Left colon (tissue), 2 donors: Measurements from ENCODE around the gene DEAF1. TPM values are rescaled to one million over a fixed set of nuclear protein-coding genes. Genes with fewer than 3 reads are reported as not detected.
A peak's percentile ranks its signal among the peaks of the same experiment; 100 is the strongest.

Experiments
- ATAC-seq: fragments of 200-7000 bp; cut with Tn5 transposase; one replicate; pipeline ENCODE4 v1.9.1; 2020; ENCODE audit warnings: mild to moderate bottlenecking, moderate library complexity
- DNase-seq, 2 donors: peaks; one replicate each; pipeline ENCODE4 v3.0.0-alpha.2; 2020
- intact Hi-C, 2 donors: fragments of 100-400 bp; cut with DNase I in 1 of 2; cut with micrococcal nuclease in 1 of 2; formaldehyde crosslinking; loops; one replicate each; pipeline versions ENCODE4 v1.11.2 to v1.14.0; 2022; cut with DNase I, micrococcal nuclease
- total RNA-seq, 2 donors: library from RNA; stranded (reverse); fragmentation: NEBNext Ultra II Directional; extraction: Animal tissue kit (Norgen Biotek cat#: 25700); gene quantifications; one replicate each; pipeline ENCODE4 v1.2.1, GENCODE V29; 2021
- donor health status: DM: no; HTN: no; CAD: no.
- donor health status: DM: yes; HTN: yes; CAD: no.

The DEAF1 gene
- total RNA-seq, 2 donors from 2014 or later, result 24.1 to 27.1 TPM

- DNase-seq (no peak), ATAC-seq (no peak)
- intact Hi-C loops, result no loop called here
Observed at GRCh38 chr11:608791-609251, 86.2 kb downstream of the DEAF1 start.

- DNase-seq, result no peak
- intact Hi-C loops, result no loop called here
Observed at GRCh38 chr11:607971-608659, 86.9 kb downstream of the DEAF1 start.

GRCh38 chr11:607020-607780 is 87.8 kb downstream of the DEAF1 start:
- no peak for ATAC-seq
- intact Hi-C loops, result no loop called here
- DNase-seq, result no peak

More at GRCh38 chr11:607971-608659, 86.9 kb downstream of the DEAF1 start:
- ATAC-seq, result no peak

- DNase-seq (no peak), ATAC-seq (peak; percentile 33)
- intact Hi-C loops, result no loop called here
Observed at GRCh38 chr11:606245-606644, 88.8 kb downstream of the DEAF1 start.

- intact Hi-C loops, result no loop called here
- DNase-seq (no peak), ATAC-seq (no peak)
Observed at GRCh38 chr11:605286-606129, 89.5 kb downstream of the DEAF1 start.

GRCh38 chr11:603154-603553 is 91.9 kb downstream of the DEAF1 start:
- ATAC-seq (no peak), DNase-seq (no peak)
- intact Hi-C loops, result no loop called here

- DNase-seq (no peak), ATAC-seq (no peak)
- intact Hi-C loops, result no loop called here
Observed at GRCh38 chr11:601573-602245, 93.3 kb downstream of the DEAF1 start.

GRCh38 chr11:598005-598680 is 96.9 kb downstream of the DEAF1 start:
- DNase-seq (no peak), ATAC-seq (no peak)
- intact Hi-C loops, result no loop called here

GRCh38 chr11:597166-597725 is 97.8 kb downstream of the DEAF1 start:
- ATAC-seq (no peak), DNase-seq (no peak)
- intact Hi-C loops, result no loop called here

GRCh38 chr11:596374-596773 is 98.6 kb downstream of the DEAF1 start:
- no peak for DNase-seq
- intact Hi-C loops, result no loop called here

GRCh38 chr11:595400-595799 is 99.6 kb downstream of the DEAF1 start:
- ATAC-seq, result no peak
- intact Hi-C loops, result no loop called here

More at GRCh38 chr11:596374-596773, 98.6 kb downstream of the DEAF1 start:
- ATAC-seq, result no peak

More at GRCh38 chr11:595400-595799, 99.6 kb downstream of the DEAF1 start:
- DNase-seq, result no peak

Other genes starting within 250 kb of the DEAF1 start
- 10 to 100 TPM; 23.3 to 27.4 TPM for gene PTDSS2, start 244.9 kb downstream of the DEAF1 start, total RNA-seq
- 100 to 1,000 TPM; 104 to 124 TPM for gene RNH1, start 188.0 kb downstream of the DEAF1 start, total RNA-seq
- 10 to 100 TPM; 42.3 to 58.1 TPM for gene HRAS, start 159.6 kb downstream of the DEAF1 start, total RNA-seq
- 1 to 10 TPM; 3.7 to 4.7 TPM for gene LRRC56, start 157.7 kb downstream of the DEAF1 start, total RNA-seq
- gene LMNTD2, start 134.5 kb downstream of the DEAF1 start, total RNA-seq, result 10 to 100 TPM; 13.6 to 15.3 TPM
- gene RASSF7, start 134.3 kb downstream of the DEAF1 start, total RNA-seq, result 100 to 1,000 TPM in 1 of 2 donors, 10 to 100 TPM in 1; 90.9 to 117 TPM
- gene PHRF1, start 118.8 kb downstream of the DEAF1 start, total RNA-seq, result 10 to 100 TPM; 31.0 to 33.0 TPM
- 10 to 100 TPM; 29.9 to 36.4 TPM for gene IRF7, start 79.3 kb downstream of the DEAF1 start, total RNA-seq
- gene CDHR5, start 70.3 kb downstream of the DEAF1 start, total RNA-seq, result 100 to 1,000 TPM; 359 to 611 TPM
- 1 to 10 TPM in 1 of 2 donors, not detected in 1; 2.7 TPM for gene SCT, start 68.0 kb downstream of the DEAF1 start, total RNA-seq
- gene DRD4, start 58.0 kb downstream of the DEAF1 start, total RNA-seq, result 1 to 10 TPM; 1.3 to 1.9 TPM
- 10 to 100 TPM; 26.9 to 31.3 TPM for gene TMEM80, start 594 bp upstream of the DEAF1 start, total RNA-seq
- gene EPS8L2, start 11.0 kb upstream of the DEAF1 start, total RNA-seq, result 100 to 1,000 TPM; 248 to 294 TPM
- gene TALDO1, start 52.2 kb upstream of the DEAF1 start, total RNA-seq, result 100 to 1,000 TPM; 159 to 186 TPM
- gene GATD1, start 82.3 kb upstream of the DEAF1 start, total RNA-seq, result 10 to 100 TPM; 49.2 to 60.2 TPM
- under 1 TPM in 1 of 2 donors, not detected in 1; 0.36 TPM for gene CEND1, start 94.9 kb upstream of the DEAF1 start, total RNA-seq
- 10 to 100 TPM; 16.0 to 16.8 TPM for gene SLC25A22, start 103.1 kb upstream of the DEAF1 start, total RNA-seq
- 10 to 100 TPM; 20.0 to 25.8 TPM for gene PIDD1, start 110.0 kb upstream of the DEAF1 start, total RNA-seq
- 1,000 to 10,000 TPM; 1,811 to 1,846 TPM for gene RPLP2, start 114.7 kb upstream of the DEAF1 start, total RNA-seq
- 100 to 1,000 TPM; 161 to 222 TPM for gene PNPLA2, start 123.7 kb upstream of the DEAF1 start, total RNA-seq
- gene CRACR2B, start 132.7 kb upstream of the DEAF1 start, total RNA-seq, result 100 to 1,000 TPM; 117 to 122 TPM
- gene CD151, start 137.7 kb upstream of the DEAF1 start, total RNA-seq, result 100 to 1,000 TPM; 443 to 462 TPM
- 10 to 100 TPM; 79.4 to 83.1 TPM for gene POLR2L, start 147.3 kb upstream of the DEAF1 start, total RNA-seq
- 10 to 100 TPM; 11.7 to 20.2 TPM for gene TSPAN4, start 147.6 kb upstream of the DEAF1 start, total RNA-seq
- gene CHID1, start 215.6 kb upstream of the DEAF1 start, total RNA-seq, result 10 to 100 TPM; 52.0 to 54.2 TPM
- gene AP2A2, start 230.6 kb upstream of the DEAF1 start, total RNA-seq, result 10 to 100 TPM; 61.6 to 68.8 TPM